GM12874 (cell line): ENCODE results near the gene PPARD.

Experiments
- CTCF ChIP-seq: IDR thresholded peaks from 2 replicates; pipeline ENCODE4 v1.5.1; 2011; ENCODE audit warnings: low read depth, mild to moderate bottlenecking, control low read depth, low read length, moderate library complexity; ENCODE audit not compliant: insufficient read depth

The PPARD gene

GRCh38 chr6:35318196-35319171 is 23.9 kb upstream of the PPARD start:
- TF ChIP-seq CTCF = no peak

GRCh38 chr6:35319346-35320030 is 22.9 kb upstream of the PPARD start:
- no peak for TF ChIP-seq CTCF

- no peak for TF ChIP-seq CTCF
These were observed 22.3 kb upstream of the PPARD start for GRCh38 chr6:35320031-35320410.

- no peak for TF ChIP-seq CTCF
These were observed 21.3 kb upstream of the PPARD start for GRCh38 chr6:35321091-35321490.

- TF ChIP-seq CTCF = peak; percentile 73
These were observed 14.9 kb upstream of the PPARD start for GRCh38 chr6:35327349-35328027.

- TF ChIP-seq CTCF = no peak
These were observed 14.1 kb upstream of the PPARD start for GRCh38 chr6:35328108-35328723.

GRCh38 chr6:35330541-35331119 is 11.7 kb upstream of the PPARD start:
- TF ChIP-seq CTCF = no peak
